K562 (cell line): ENCODE results near the gene LGALS3BP. TPM values are rescaled to one million over a fixed set of nuclear protein-coding genes. Genes with fewer than 3 reads are reported as not detected.

Source experiments
- DMBX1 ChIP-seq: fragments of 250-450 bp; sonication (Bioruptor Pico); IDR thresholded peaks from 2 replicates; pipeline ENCODE4 v1.8.0; 2022; ENCODE audit warnings: inconsistent platforms, mild to moderate bottlenecking, moderate library complexity, borderline replicate concordance
- GATA2 ChIP-seq: sonication (generic); formaldehyde crosslinking; IDR thresholded peaks from 2 replicates; pipeline ENCODE4 v1.4.0; 2020; ENCODE audit warnings: mild to moderate bottlenecking, missing genetic modification reagents
- HCFC1 ChIP-seq: IDR thresholded peaks from 2 replicates; pipeline ENCODE4 v1.6.1; 2012; ENCODE audit warnings: low read depth, low read length, improper control_type of control experiment
- HINFP ChIP-seq: fragments of 450-650 bp; conservative IDR thresholded peaks from 2 replicates; pipeline ENCODE4 v1.6.1; 2016; ENCODE audit warnings: missing genetic modification characterization, low read depth, mild to moderate bottlenecking, control low read depth, missing compliant biosample characterization
- HNRNPLL ChIP-seq: fragments of 200-400 bp; formaldehyde crosslinking; IDR thresholded peaks from 2 replicates; pipeline ENCODE4 v1.6.1; 2017; ENCODE audit warnings: low read length, low read depth, mild to moderate bottlenecking; ENCODE audit not compliant: poor library complexity, severe bottlenecking
- KLF16 ChIP-seq: IDR thresholded peaks from 2 replicates; pipeline ENCODE4 v1.6.1; 2016; ENCODE audit warnings: antibody characterized with exemption
- NR0B1 ChIP-seq: fragments of 450-650 bp; IDR thresholded peaks from one replicate; pipeline ENCODE4 v1.6.1; 2018; ENCODE audit warnings: mild to moderate bottlenecking, moderate library complexity; ENCODE audit not compliant: partially characterized antibody
- RBFOX2 ChIP-seq: fragments of 200-400 bp; formaldehyde crosslinking; IDR thresholded peaks from 2 replicates; pipeline ENCODE4 v1.6.1; 2017; ENCODE audit warnings: low read depth, mild to moderate bottlenecking, low read length, moderate library complexity
- ZNF23 ChIP-seq: fragments of 250-450 bp; sonication (Bioruptor Pico); IDR thresholded peaks from 2 replicates; pipeline ENCODE4 v1.4.0; 2020; ENCODE audit warnings: mild to moderate bottlenecking
- polyA plus RNA-seq, 8 experiments: library from polyadenylated mRNA; depleted of rRNA in 4 of 8; stranded (reverse) in 5 of 8; unstranded in 3 of 8; fragments of >200 nt; fragmentation: Nextera tagmentation in 2 of 8; fragmentation: Illumina TruSeq in 1 of 8; extraction: Ambion mirVana in 2 of 8; extraction: Trizol in 1 of 8; gene quantifications; 2 replicates each; pipeline versions ENCODE4 v1.2.1 to v1.2.3, GENCODE V29; 2011 to 2014; ENCODE audit warnings: inconsistent platforms in 1 of 8, missing spikeins in 1 of 8
- total RNA-seq, 7 experiments: library from RNA; depleted of rRNA in 6 of 7; stranded (reverse); fragments of >200 nt in 6 of 7; fragmentation: Illumina TruSeq in 2 of 7; extraction: Trizol in 2 of 7; gene quantifications; 2 replicates each; pipeline versions ENCODE4 v1.2.1 to v1.2.3, GENCODE V29; 2011 to 2021; ENCODE audit warnings: low replicate concordance in 1 of 7
- TF ChIP-seq, protein P1 (sequence below): IDR thresholded peaks from 3 replicates; pipeline ENCODE4 v1.6.1; 2011; ENCODE audit warnings: borderline replicate concordance, mild to moderate bottlenecking; ENCODE audit not compliant: insufficient read length, insufficient read depth
- TF ChIP-seq, protein P2 (sequence below), 3 experiments: fragments of 200-800 bp in 1 of 3; sonication (Bioruptor generic) in 1 of 3; sonication (generic) in 1 of 3; formaldehyde crosslinking in 1 of 3; IDR thresholded peaks; 2 replicates each; pipeline versions ENCODE4 v1.6.1 to v1.8.0; 2016 to 2022; ENCODE audit warnings: mild to moderate bottlenecking in 2 of 3, missing compliant biosample characterization in 2 of 3, missing genetic modification characterization in 2 of 3, missing genetic modification reagents in 1 of 3

Gene LGALS3BP
- total and polyA plus RNA-seq, 9 of the 15 experiments (the other 6 are each of a cell fraction or from before 2014, with no cell fraction given), result 0.39 to 5.3 (median 3.2) TPM

- TF ChIP-seq ZNF23 (no peak), GATA2 (CRISPR knock-in tag) (0 out of 2 replicates have a peak, but pooled peaks have one; percentile 10), KLF16 (0 out of 2 replicates have a peak, but pooled peaks have one; percentile 6), HINFP (tag) (0 out of 2 replicates have a peak, but pooled peaks have one; percentile 63), HCFC1 (no peak), RBFOX2 (no peak), NR0B1 (no peak), DMBX1 (no peak), HNRNPLL (no peak)
- TF ChIP-seq, protein P1, sequence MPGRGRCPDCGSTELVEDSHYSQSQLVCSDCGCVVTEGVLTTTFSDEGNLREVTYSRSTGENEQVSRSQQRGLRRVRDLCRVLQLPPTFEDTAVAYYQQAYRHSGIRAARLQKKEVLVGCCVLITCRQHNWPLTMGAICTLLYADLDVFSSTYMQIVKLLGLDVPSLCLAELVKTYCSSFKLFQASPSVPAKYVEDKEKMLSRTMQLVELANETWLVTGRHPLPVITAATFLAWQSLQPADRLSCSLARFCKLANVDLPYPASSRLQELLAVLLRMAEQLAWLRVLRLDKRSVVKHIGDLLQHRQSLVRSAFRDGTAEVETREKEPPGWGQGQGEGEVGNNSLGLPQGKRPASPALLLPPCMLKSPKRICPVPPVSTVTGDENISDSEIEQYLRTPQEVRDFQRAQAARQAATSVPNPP, result no peak
- TF ChIP-seq, protein P2, sequence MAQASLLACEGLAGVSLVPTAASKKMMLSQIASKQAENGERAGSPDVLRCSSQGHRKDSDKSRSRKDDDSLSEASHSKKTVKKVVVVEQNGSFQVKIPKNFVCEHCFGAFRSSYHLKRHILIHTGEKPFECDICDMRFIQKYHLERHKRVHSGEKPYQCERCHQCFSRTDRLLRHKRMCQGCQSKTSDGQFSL (CRISPR knock-in tag; IDR thresholded peaks at IDR 0.05), result no peak
- TF ChIP-seq, protein P2 (tag; IDR thresholded peaks at IDR 0.05), result no peak
Measured at GRCh38 chr17:78970834-78971755, 8.6 kb downstream of the LGALS3BP start (continued).
